Neural progenitor cell (in vitro differentiated cells): Measurements from ENCODE around the gene CYP8B1. TPM values are rescaled to one million over a fixed set of nuclear protein-coding genes. Genes with fewer than 3 reads are reported as not detected.

Source experiments
- DNase-seq: peaks from one replicate; pipeline ENCODE4 v3.0.0-alpha.2; 2016; ENCODE audit warnings: low spot score
- H2AFZ ChIP-seq: fragments of 200-600 bp; sonication (generic); replicated peaks from 2 replicates; pipeline ENCODE4 v1.6.1; 2016; ENCODE audit warnings: antibody characterized with exemption
- H3F3A ChIP-seq: fragments of 200-600 bp; sonication (generic); 2 replicates; pipeline ENCODE4 v1.6.1; 2016; ENCODE audit warnings: antibody characterized with exemption, low read depth
- H3K27ac ChIP-seq: fragments of 200-600 bp; sonication (generic); 2 replicates; pipeline ENCODE4 v1.5.1; 2016; ENCODE audit warnings: mild to moderate bottlenecking
- H3K27me3 ChIP-seq: fragments of 200-600 bp; sonication (generic); 2 replicates; pipeline ENCODE4 v1.6.1; 2016; ENCODE audit warnings: mild to moderate bottlenecking, moderate library complexity
- H3K36me3 ChIP-seq: fragments of 200-600 bp; sonication (generic); 2 replicates; pipeline ENCODE4 v1.5.1; 2016
- H3K4me1 ChIP-seq: fragments of 200-600 bp; sonication (generic); 2 replicates; pipeline ENCODE4 v1.6.1; 2016; ENCODE audit warnings: mixed run types
- H3K4me2 ChIP-seq: fragments of 200-600 bp; sonication (generic); 2 replicates; pipeline ENCODE4 v1.6.1; 2016
- H3K4me3 ChIP-seq: fragments of 200-600 bp; sonication (generic); 2 replicates; pipeline ENCODE4 v1.5.1; 2016
- H3K79me2 ChIP-seq: fragments of 200-600 bp; sonication (generic); 2 replicates; pipeline ENCODE4 v1.6.1; 2016; ENCODE audit warnings: low read depth
- H3K9ac ChIP-seq: fragments of 200-600 bp; sonication (generic); 2 replicates; pipeline ENCODE4 v1.6.1; 2016
- H3K9me3 ChIP-seq: fragments of 200-600 bp; sonication (generic); 2 replicates; pipeline ENCODE4 v1.5.1; 2016; ENCODE audit warnings: low read depth
- H4K20me1 ChIP-seq: fragments of 200-600 bp; sonication (generic); 2 replicates; pipeline ENCODE4 v1.6.1; 2016; ENCODE audit warnings: low read depth
- H3K27ac Mint-ChIP-seq: 3 replicates; pipeline ENCODE4 v1.8.0; 2021; ENCODE audit warnings: mixed read lengths
- H3K27me3 Mint-ChIP-seq: 2 replicates; pipeline ENCODE4 v1.8.0; 2022; ENCODE audit warnings: low read depth, mild to moderate bottlenecking, inconsistent platforms, moderate library complexity, mixed read lengths; ENCODE audit not compliant: insufficient read depth
- H3K36me3 Mint-ChIP-seq: 3 replicates; pipeline ENCODE4 v1.8.0; 2021; ENCODE audit warnings: mixed read lengths
- H3K4me1 Mint-ChIP-seq: 3 replicates; pipeline ENCODE4 v1.8.0; 2021; ENCODE audit warnings: mixed read lengths
- H3K4me3 Mint-ChIP-seq: 3 replicates; pipeline ENCODE4 v1.8.0; 2021; ENCODE audit warnings: mild to moderate bottlenecking, moderate library complexity, mixed read lengths
- H3K9me3 Mint-ChIP-seq: 3 replicates; pipeline ENCODE4 v1.8.0; 2020; ENCODE audit warnings: mixed read lengths
- CTCF ChIP-seq: fragments of 200-600 bp; sonication (generic); IDR thresholded peaks from 2 replicates; pipeline ENCODE4 v1.5.1; 2017; ENCODE audit warnings: antibody characterized with exemption, mild to moderate bottlenecking
- EZH2 ChIP-seq: fragments of 200-600 bp; sonication (generic); IDR thresholded peaks from 2 replicates; pipeline ENCODE4 v1.6.1; 2017; ENCODE audit warnings: antibody characterized with exemption, mild to moderate bottlenecking, moderate library complexity
- EZH2phosphoT487 ChIP-seq: fragments of 200-600 bp; sonication (generic); IDR thresholded peaks from 2 replicates; pipeline ENCODE4 v1.6.1; 2017; ENCODE audit warnings: antibody characterized with exemption
- total RNA-seq: library from RNA; depleted of rRNA; stranded (reverse); fragments of >200 nt; gene quantifications from 2 replicates; pipeline ENCODE4 v1.2.3, GENCODE V29; 2015; ENCODE audit warnings: low replicate concordance

Gene CYP8B1
- total RNA-seq, 1 donor from 2014 or later: not detected

- TF ChIP-seq CTCF (no peak), EZH2 (no peak), EZH2phosphoT487 (no peak)
- H3K79me2 ChIP-seq: no peaks in the 10 kb centered on the region
- no peak for DNase-seq
- no peak overlapping the region for H3K9ac ChIP-seq
- no peak overlapping the region for H3K4me2 ChIP-seq
- Mint-ChIP-seq H3K27me3 (peaks cover 3% of the 10 kb centered on the region), H3K36me3 (no peaks in the 10 kb centered on the region), H3K9me3 (no peaks in the 10 kb centered on the region), H3K27ac (no peak overlapping the region), H3K4me3 (no peak overlapping the region), H3K4me1 (peaks cover 10% of the 10 kb centered on the region)
- no peaks in the 10 kb centered on the region for H4K20me1 ChIP-seq
- H3F3A ChIP-seq: no peaks in the 10 kb centered on the region
- H3K9me3 ChIP-seq: no peaks in the 10 kb centered on the region
- no peak overlapping the region for H3K27ac ChIP-seq
- no peaks in the 10 kb centered on the region for H3K27me3 ChIP-seq
- no peaks in the 10 kb centered on the region for H3K36me3 ChIP-seq
- H3K4me1 ChIP-seq: peaks cover 3% of the 10 kb centered on the region
- no peak overlapping the region for H3K4me3 ChIP-seq
- no peak overlapping the region for H2AFZ ChIP-seq
Observed at GRCh38 chr3:42852441-42852840, 23.2 kb downstream of the CYP8B1 start.

- Mint-ChIP-seq H3K36me3 (no peaks in the 10 kb centered on the region), H3K4me3 (no peak overlapping the region), H3K4me1 (peaks cover 10% of the 10 kb centered on the region), H3K9me3 (no peaks in the 10 kb centered on the region), H3K27me3 (peaks cover 3% of the 10 kb centered on the region), H3K27ac (no peak overlapping the region)
- Histone ChIP-seq H3K9me3 (no peaks in the 10 kb centered on the region), H3K36me3 (no peaks in the 10 kb centered on the region), H3K4me1 (peaks cover 5% of the 10 kb centered on the region), H3K79me2 (no peaks in the 10 kb centered on the region), H3K27me3 (no peaks in the 10 kb centered on the region), H4K20me1 (no peaks in the 10 kb centered on the region), H3K4me3 (no peak overlapping the region), H3K4me2 (no peak overlapping the region), H3K9ac (no peak overlapping the region), H2AFZ (no peak overlapping the region), H3F3A (no peaks in the 10 kb centered on the region), H3K27ac (no peak overlapping the region)
- TF ChIP-seq EZH2phosphoT487 (no peak), CTCF (no peak), EZH2 (no peak)
- no peak for DNase-seq
Observed at GRCh38 chr3:42851228-42851834, 24.3 kb downstream of the CYP8B1 start.

- Histone ChIP-seq H3K4me3 (no peak overlapping the region), H3K27ac (no peak overlapping the region), H3F3A (no peaks in the 10 kb centered on the region), H3K27me3 (no peaks in the 10 kb centered on the region), H3K9ac (no peak overlapping the region), H3K4me2 (no peak overlapping the region), H3K4me1 (peaks cover 5% of the 10 kb centered on the region), H3K79me2 (no peaks in the 10 kb centered on the region), H4K20me1 (no peaks in the 10 kb centered on the region), H3K36me3 (no peaks in the 10 kb centered on the region), H3K9me3 (no peaks in the 10 kb centered on the region), H2AFZ (no peak overlapping the region)
- Mint-ChIP-seq H3K27me3 (peaks cover 3% of the 10 kb centered on the region), H3K4me3 (no peak overlapping the region), H3K36me3 (no peaks in the 10 kb centered on the region), H3K9me3 (no peaks in the 10 kb centered on the region), H3K4me1 (peaks cover 10% of the 10 kb centered on the region), H3K27ac (no peak overlapping the region)
- no peak for DNase-seq
- TF ChIP-seq EZH2 (no peak), EZH2phosphoT487 (no peak), CTCF (no peak)
Observed at GRCh38 chr3:42850263-42850662, 25.4 kb downstream of the CYP8B1 start.
